ENCODE results near the gene SRA1. TPM values are rescaled to one million over a fixed set of nuclear protein-coding genes. Genes with fewer than 3 reads are reported as not detected.
A peak's percentile ranks its signal among the peaks of the same experiment; 100 is the strongest.

Gene SRA1
- total and polyA plus RNA-seq, 2 of the 8 experiments (the other 6 are each of a cell fraction or from before 2014, with no cell fraction given) = 27.4 to 39.4 TPM

DNA sequence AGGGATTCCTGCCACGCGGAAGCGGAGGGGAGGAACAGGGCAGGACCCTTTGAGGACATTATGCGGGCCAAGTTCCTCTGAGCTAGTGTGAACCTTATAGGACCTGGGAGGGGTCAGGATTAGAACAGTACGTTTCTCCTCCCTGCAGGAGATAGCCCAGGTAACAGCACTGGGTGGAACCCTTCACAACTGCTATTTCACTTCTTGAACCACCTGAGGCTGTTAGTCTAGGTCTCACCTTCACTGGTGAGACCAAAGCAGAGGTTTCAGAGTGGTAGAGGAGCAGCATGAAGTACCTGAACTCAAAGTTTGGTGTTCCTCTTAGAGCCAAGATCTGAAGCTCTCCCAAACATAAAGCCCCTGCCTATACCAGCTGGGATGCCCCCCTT, 9.0 kb downstream of the SRA1 start:
- Histone ChIP-seq H3K18ac (ENCODE audit: extremely low read depth, low read length) (peak overlapping the region; percentile 68; the same call in 1 of the 2 replicates), H3K4ac (replicated peaks; ENCODE audit: insufficient read length, low read depth, low read length) (no peak overlapping the region), H4K8ac (ENCODE audit: extremely low read depth, insufficient read depth, low read length) (peak overlapping the region; percentile 94), H3K4me3 (ENCODE audit: extremely low read depth in 1 of 4, insufficient read depth in 2 of 4, low read depth in 3 of 4, low read length in 4 of 4) (peak overlapping the region; percentile 34 to 66 (median 44)), H3K79me1 (ENCODE audit: low read depth, low read length) (no peaks in the 10 kb centered on the region; the same call in 1 of the 2 replicates), H3K14ac (ENCODE audit: insufficient read length) (no peak overlapping the region), H3K4me1 (replicated peaks in 1 of 4; ENCODE audit: control insufficient read depth in 3 of 4, insufficient read depth in 4 of 4, low read length in 3 of 4) (peaks cover 0 to 18% (median 6%) of the 10 kb centered on the region in 4 experiments; a peak in 4 of 7 replicates), H2BK20ac (ENCODE audit: low read length) (no peak overlapping the region), H2BK120ac (replicated peaks; ENCODE audit: low read depth, low read length) (no peak overlapping the region), H2AK5ac (ENCODE audit: low read depth, low read length) (no peak overlapping the region; the same call in 1 of the 2 replicates), H3K4me2 (ENCODE audit: insufficient read depth in 1 of 2, low read depth in 2 of 2, low read length in 2 of 2) (peak overlapping the region; percentile 71 to 94), H3K27ac (ENCODE audit: low read depth, low read length) (peak overlapping the region; percentile 73), H4K91ac (replicated peaks; ENCODE audit: insufficient read length, low read length) (no peak overlapping the region), H2AFZ (ENCODE audit: low read length) (peak overlapping the region; percentile 14; the same call in 1 of the 2 replicates), H2BK15ac (ENCODE audit: low read length) (no peak overlapping the region), H3K27me3 (replicated peaks in 1 of 4; ENCODE audit: control insufficient read depth in 3 of 4, extremely low read depth in 1 of 4, insufficient read depth in 3 of 4, low read length in 3 of 4) (no peaks in the 10 kb centered on the region), H2BK5ac (ENCODE audit: low read depth, low read length) (0 out of 2 replicates have a peak overlapping the region, but pooled peaks have one; percentile 38), H3K23me2 (ENCODE audit: low read depth, low read length) (peaks cover 6% of the 10 kb centered on the region), H3K79me2 (ENCODE audit: control insufficient read depth in 1 of 2, insufficient read depth in 2 of 2, low read length in 2 of 2) (0 out of 4 replicates have a peak, but pooled peaks cover 0 to 3% of the 10 kb centered on the region in 2 experiments), H3K9ac (replicated peaks in 1 of 4; ENCODE audit: extremely low read depth in 1 of 4, low read depth in 3 of 4, low read length in 3 of 4) (peak overlapping the region in 3 of 4 experiments; percentile 66 to 75 (median 74); a peak in 6 of 7 replicates), H3K56ac (replicated peaks; ENCODE audit: insufficient read length, low read depth, low read length) (peak overlapping the region; percentile 17), H2BK12ac (ENCODE audit: low read depth, low read length) (peak overlapping the region; percentile 3; the same call in 1 of the 2 replicates), H4K5ac (ENCODE audit: insufficient read length, low read depth, low read length) (no peak overlapping the region), H3K23ac (ENCODE audit: insufficient read length) (no peak overlapping the region), H3K9me3 (ENCODE audit: insufficient read depth in 2 of 2, low read depth in 1 of 2, low read length in 1 of 2) (no peaks in the 10 kb centered on the region), H4K20me1 (replicated peaks in 1 of 2; ENCODE audit: control insufficient read depth in 1 of 2, insufficient read depth in 2 of 2, low read length in 2 of 2) (peaks cover 0 to 3% of the 10 kb centered on the region in 2 experiments), H3K36me3 (ENCODE audit: control insufficient read depth in 2 of 4, insufficient read depth in 4 of 4, low read length in 3 of 4) (peaks cover 11 to 39% (median 28%) of the 10 kb centered on the region in 4 experiments)
- 32% methylated on average over 5 of the region's 5 CpGs; no CpG with 5 or more reads in 1 of the 2 experiments for WGBS, 2 experiments (ENCODE audit: extremely low coverage in 1 of 2, insufficient coverage in 1 of 2, insufficient read length in 1 of 2, insufficient replicate concordance in 2 of 2, low coverage in 1 of 2, low lambda C conversion rate in 2 of 2, missing lambda C conversion rate in 1 of 2)
- ChIA-PET POLR2A (ENCODE audit: partially characterized antibody) (interaction anchor here (0.6 to 14.4 kb wide), 19 partner anchors 11 to 203 kb away, joined by 3 to 191 read pairs (median 5); partner anchors contain the start of genes APBB3, DND1, HARS1 and HARS2), CTCF (ENCODE audit: partially characterized antibody) (interaction anchor here (1.0 to 3.1 kb wide), 21 partner anchors 10 to 310 kb away, joined by 3 to 19 read pairs (median 4); partner anchors contain the start of genes HARS1, HARS2, SLC35A4 and SRA1)
- TF ChIP-seq POLR2AphosphoS5 (IDR thresholded peaks at IDR 0.05; ENCODE audit: low read depth, low read length) (peak; percentile 44; the same call in 1 of the 2 replicates), POLR2A (IDR thresholded peaks at IDR 0.05; ENCODE audit: control extremely low read depth in 1 of 2, low read depth in 2 of 2, low read length in 2 of 2) (peak in 1 of 2 experiments; percentile 30; a peak in 2 of 3 replicates), SP2 (IDR thresholded peaks at IDR 0.05; ENCODE audit: low read length) (no peak), PHF8 (conservative IDR thresholded peaks at IDR 0.05; ENCODE audit: low read depth, low read length) (no peak)
- FAIRE-seq = no peak
- no peak for DNase-seq (ENCODE audit: low read depth in 1 of 2, low spot score in 2 of 2)

Data from H1 (cell line).